HG03521 (cell line): Measurements from ENCODE around the gene PRPF6.

Experiments
- ATAC-seq: cut with Tn5 transposase; IDR thresholded peaks from one replicate; pipeline ENCODE4 v1.9.1; 2021; ENCODE audit warnings: mild to moderate bottlenecking, moderate library complexity; ENCODE audit not compliant: unreplicated experiment

The PRPF6 gene

DNA sequence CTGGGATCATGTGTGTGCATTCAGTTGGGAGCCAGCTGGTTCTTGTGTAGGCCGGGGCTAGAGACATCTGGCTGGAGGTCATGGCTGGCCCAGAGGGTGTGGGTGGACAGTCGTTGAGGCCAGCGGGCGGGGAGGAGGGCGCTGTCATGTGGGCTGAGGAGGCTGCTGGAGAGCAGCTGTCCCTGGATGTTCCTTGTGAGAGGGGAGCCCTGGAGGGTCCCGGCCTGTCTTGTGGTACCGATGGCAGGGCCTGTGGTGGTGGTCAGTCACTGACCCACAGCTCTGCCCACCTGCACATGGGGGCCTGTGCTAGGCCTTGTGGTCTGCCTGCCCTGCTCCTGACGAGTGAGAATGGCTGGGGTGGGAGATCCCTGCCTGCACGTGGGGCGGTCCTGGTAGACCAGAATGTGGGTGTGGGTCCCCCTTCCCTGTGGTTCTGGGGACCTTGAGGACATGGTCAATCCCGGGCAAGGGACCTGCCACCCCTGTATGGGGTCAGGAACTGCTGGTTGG, 53.1 kb downstream of the PRPF6 start:
- no peak for ATAC-seq

DNA sequence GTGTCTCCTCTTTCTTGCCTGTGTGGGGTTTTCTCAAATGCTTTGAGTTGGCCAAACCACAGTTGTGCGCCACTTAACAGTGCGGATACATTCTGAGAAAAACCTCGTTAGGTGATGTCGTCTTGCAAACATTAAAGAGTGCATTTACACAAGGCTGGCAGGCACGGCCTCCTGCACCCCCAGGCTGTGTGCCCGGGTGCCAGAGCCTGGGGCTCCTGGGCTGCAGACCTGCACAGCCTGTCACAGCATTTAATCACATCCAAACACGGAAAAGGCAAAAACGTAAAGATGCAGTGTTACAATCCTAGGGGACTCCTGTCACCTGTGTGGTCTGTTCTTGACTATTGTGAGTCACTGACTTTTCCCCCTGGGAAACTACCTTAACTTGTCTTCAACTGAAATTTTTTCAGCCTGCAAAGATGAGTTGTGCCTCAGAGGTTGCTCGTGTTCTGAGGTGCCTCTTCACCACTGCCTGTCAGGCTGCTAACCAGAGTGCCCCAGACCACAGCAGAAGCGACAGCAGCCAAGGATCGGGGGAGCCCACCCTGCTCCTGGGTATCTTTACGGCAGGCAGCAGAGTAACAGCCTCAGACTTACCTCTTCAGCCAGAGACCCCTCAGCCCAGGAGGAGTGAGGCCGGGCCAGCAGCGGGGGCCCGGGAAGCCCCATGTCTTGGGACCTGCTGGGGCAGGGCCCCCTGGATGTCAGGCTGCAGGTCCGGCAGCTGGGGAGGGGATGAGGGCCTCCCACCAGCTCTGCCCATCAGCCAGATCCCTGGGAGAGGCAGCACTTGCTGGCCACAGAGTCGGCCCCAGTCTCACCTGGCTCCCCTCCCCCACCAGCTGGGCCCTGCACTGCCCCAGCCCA, 54.4 kb downstream of the PRPF6 start:
- ATAC-seq: no peak

DNA sequence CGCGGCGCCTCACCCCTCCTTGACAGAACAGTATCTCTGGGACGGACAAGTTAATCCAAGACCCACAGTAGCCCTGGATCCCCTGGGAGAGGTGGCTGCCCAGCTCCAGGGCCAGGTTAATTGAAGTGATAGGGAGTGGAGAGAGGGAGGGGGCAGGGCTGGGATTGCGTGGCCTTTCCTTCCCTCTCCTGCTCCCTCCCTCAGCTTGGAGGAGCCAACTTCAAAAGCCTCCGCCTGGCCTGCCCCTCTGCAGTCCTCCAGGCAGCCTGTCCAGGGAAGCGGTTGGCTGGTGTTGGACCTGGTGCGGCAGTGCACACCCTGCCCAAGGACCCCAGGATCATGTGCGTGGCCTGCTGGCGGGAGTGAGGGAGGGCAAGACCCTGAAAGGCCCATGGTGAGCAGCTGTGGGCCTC, 55.0 kb downstream of the PRPF6 start, which contains the start of gene C20orf204:
TSS of gene C20orf204 (plus strand) at position 250 of the 413 bp plus-strand sequence. CDS start at position 392, 142 bp downstream.
- no peak for ATAC-seq

DNA sequence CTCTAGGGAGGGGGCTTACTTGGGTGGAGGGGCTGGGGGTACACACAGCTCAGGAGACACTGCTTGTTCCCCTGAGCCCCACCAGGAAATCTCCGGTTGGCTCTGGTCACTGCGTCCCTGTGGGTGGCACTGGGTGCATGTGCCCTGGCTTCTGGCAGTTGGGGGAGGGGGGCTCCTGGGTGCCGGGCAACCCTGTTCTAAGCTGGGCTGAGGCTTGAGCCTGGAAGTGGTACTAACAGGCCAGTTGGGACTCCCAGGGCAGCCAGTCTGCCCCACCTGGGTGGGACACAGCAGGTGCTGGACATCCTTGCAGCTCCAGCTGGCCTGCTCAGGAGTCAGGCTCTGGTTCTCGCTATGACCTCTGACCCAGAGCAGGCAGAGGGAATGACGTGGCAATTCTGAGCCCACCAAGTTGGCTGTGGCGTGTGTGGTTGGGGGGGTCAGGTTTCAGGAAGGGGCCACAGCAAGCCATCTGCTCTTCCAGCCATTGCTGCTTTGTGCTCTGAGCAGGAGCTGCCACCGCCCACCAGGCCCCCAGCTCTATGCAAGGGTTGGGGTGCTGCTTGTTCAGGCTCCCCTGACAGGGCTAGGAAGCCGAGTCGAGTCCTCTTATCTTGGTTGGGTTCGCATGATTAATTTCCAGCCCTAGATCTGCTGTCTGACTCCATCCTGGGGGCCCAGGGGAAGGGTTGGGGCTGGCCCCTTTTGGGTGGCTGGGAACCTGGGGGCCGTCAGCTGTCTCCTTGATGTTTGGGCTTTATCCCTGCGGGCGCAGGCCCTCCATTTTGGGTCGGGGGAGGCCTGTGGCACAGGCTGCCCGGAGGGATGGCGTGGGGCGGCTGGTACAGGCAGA, 55.6 kb downstream of the PRPF6 start:
- ATAC-seq: no peak

DNA sequence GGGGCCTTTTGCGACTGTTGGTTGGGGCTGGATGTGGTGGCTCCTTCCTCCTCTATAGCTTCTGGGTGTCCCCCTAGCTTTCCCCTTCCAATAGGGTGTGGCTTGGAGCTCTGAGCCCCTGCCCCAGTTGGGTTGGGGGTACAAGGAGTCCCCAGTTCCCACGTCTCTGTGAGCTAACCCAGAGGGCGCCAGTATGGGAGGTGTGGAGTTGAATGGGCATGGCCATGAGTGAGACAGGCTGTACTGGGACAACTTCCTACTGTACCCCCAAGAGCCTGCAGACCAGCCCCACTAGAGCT, 56.2 kb downstream of the PRPF6 start:
- ATAC-seq: no peak

DNA sequence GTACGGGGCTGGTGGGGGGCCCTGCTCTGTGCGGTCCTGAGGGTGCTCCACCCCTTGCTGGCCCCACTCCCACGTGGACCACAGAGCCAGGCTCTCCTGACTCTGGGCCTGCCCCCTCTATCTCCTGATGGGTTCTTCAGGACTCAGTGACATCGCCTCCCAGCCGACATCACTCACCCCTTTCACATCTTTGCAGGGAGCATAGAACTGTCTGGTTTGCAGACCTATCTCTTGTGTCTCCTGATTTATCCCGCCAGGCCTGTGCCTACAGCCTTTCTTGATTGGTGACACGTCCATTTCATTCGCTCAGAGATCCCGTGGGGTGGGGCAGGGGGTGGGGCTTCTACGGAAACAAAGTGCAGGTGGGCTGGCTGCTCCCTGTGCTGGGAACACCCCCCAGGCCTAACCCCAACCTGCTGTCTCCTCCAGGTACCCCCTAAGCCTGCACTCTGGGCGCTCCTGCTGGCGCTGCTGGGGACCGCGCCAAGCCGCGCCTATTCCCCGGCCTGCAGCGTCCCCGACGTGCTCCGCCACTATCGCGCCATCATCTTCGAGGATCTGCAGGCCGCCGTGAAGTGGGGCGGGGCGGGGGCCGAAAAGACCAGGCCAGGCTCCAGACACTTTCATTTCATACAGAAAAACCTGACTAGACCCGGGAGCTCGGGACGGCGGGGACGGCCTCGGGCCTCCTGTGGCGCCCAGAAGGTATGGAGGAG, 56.7 kb downstream of the PRPF6 start:
- no peak for ATAC-seq

DNA sequence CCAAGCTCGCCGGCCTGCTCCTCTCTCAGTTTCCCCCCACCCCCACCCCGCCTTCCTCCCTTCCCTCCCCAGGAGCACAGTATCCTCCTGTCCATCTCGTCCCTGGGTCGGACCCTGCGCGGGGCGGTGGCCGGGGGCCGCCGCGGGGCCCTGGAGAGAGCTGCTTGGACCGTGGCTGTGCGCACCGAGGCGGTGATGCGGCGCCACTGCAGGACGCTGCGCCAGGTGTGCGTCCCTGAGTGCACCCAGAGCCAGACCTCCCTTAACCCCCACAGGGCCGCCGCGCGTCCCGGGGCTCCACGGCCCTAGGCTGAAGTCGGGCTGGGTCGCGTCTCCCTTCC, 57.3 kb downstream of the PRPF6 start:
- peak; percentile 29 for ATAC-seq

DNA sequence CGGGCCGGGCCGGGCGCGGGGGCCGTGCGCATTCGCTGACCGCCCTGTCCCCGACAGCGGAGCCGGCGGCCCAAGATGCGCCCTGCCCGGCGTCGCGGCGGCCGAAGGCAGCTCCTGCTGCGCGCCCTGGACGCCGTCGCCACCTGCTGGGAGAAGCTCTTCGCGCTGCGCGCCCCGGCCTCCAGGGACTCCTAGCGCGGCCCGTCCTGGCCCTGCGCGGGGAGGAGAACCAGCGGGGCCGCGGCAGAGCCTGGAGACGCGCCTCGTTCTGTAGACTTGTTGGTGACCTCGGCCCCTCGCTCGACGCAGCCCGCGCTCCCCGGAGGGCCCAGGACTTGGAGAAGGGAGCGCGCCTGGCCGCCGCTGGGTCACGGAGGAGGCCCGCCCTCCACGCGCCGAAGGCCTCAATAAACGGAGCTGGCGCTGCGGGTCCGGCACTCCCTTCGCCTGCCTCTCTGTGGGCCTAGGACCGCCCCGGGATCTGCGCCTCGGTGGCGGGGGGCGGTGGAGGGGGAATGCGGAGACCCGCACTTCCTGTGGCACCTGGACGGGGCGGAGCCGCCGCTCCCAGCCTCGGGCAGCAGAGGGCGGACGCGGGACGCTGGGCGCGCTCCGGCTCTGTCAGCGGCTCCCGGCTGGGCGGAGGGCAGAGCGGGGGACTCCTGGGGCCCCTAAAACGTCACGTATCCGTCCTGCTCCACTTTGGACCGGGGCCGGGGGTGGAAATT, 57.8 kb downstream of the PRPF6 start:
- peak; percentile 52 for ATAC-seq

DNA sequence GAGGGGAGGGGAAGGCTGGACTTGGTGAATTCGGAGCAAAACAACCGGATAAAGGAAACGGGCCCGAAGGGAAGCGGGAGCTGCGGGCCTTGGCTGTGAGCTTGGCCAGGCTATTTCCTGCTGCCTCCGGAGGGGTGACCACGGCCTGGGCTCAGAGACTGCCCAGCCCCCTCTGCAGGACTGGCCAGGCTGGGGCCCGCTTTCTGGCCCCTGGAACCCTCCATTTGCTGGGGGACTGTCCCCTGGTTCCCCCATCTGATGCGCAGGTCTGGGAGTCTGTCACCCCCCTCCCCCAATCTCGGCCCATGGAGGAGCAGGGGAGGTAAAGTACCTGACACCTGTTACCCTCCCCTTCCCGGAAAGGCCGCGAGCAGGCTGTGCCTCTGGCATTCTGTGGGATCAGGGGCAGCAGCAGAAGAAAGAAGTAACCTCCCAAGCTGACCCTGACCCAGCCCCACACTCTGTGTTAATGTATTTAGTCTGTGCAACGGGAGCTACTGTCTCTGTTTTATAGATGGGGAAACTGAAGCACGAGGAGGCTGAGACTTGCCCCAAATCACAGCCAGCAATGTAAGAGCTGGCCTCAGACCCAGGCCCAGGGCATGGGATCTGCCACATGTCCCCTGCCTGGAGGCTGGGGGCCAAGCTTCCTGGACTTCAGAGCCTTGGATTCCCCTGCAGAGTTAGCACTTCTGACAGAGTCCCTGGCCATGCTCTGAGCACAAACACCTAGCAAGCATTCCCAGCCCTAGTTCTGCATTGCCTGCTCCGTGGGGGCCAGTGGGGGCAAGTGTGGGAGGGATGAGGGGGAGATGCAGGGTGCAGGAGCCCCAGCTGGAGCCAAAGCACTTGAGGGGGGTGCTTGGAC, 58.6 kb downstream of the PRPF6 start:
- no peak for ATAC-seq

DNA sequence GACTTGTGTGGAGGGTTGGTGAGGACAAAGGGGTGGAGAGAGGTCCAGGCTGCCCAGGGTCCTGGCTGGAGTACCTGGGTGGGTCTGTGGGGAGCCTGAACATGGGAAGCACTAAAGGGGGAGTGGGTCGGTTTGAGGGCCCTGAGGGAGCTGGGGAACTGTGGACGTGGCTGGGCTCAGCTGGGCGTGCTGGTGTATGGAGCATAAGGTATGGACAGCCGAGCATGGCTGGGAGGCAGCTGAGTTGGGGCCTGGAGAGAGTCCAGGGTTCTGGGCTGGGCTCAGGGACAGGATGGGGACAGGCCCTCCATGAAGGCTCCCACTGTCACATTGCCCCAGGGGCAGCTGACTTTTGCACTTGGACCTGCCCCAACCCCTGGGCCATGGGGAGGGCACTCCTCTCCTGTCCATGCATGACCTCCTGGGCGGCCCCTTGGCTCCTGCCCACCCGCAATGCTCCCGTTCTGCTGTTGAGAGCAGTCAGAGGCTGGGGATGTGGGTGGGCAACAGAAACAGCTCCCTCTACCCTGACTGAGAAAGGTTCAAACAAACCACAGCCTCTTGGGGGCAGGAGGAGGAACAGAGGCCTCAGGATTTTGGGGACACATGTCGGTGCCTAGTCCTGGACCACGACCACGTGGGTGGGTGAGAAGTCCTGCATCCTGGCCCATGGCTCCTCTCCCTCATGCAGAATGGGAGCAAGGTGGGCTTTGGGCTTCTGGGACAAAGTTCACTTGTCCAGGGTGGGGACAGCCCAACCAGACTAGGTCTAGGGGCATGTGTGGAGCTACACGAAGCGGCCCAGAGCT, 59.5 kb downstream of the PRPF6 start:
- no peak for ATAC-seq

DNA sequence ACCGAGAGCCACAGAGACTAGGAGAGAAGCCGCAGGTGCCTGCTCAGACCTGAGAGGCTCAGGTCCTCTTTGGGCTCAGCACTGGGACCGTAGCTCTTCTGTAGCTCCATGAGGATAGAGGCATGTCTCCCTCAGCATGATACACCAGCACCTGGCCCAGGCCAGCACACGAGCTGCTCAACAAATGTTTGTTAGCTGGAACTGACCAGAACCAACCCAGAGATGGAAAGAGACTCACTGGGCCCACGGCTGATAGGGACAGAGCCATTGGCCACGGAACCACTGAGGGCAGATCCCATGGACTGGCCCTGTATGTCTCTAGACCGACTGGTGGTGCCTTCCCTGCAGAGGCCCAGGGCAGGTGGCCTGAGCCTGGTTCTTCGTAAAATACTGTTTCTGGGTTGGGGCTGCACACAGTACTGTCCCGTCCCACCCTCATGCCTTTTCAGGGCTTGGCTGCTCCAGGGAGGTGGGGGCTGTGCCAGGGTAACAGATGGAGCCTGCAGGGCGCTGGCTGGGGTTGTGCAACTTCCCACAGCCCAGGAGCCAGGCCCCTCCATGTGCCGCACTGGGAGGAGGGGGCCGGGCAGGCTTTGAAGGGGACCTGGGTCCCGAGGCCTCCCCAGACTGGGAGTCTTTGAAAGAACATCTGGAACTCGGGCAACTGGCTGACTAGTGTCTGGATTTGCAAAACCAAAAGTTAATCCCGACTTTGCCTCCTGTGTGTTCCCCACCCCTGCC, 60.3 kb downstream of the PRPF6 start:
- no peak for ATAC-seq

DNA sequence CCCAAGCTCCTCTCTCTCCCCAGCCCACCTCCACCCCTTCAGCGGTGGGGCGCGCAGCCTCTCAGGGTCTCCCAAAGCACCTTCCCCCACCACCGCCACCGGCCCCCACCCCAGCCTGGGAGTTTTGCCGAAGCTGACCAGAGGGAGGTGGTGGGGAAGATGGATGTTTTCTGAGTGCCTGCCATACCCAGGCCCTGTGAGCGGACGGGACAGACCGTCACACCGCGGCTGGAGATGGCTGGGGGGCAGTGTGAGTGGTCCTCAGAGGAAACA, 60.8 kb downstream of the PRPF6 start:
- no peak for ATAC-seq

DNA sequence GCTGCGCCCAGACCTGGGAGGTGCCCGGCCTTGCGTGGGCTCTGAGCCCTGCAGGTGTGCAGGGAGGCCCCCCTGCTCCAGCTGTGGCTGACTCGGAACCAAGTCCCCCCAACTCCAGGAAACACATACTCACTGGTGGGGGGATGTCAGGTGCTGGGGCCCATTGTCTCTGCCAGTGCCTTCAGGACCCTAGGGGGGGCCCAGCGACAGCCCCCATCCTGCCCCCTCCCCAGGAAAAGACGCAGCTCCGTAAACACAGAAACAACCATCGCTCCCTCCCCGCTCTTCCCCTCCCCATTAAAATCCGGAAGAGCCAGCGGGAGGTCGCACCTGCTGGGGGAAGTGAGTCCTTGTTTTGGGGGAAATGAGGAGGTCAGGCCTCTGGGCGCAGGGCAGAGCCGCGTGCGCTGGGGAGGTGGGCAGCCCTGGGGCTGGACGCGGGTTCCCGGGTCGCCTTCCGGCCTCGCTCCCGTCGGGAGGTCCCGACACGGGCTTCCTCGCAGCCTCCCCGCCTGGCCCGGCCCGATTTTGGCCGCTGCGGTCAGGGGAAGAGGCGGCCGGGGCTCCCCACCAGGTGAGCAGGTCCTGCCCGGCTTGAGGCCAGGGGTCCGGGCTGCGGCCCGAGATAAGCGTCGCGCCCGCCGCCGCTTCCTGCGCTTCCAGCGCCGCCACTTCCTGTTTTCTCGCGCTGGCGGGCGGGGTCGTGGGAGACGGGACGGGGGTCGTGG, 61.3 kb downstream of the PRPF6 start:
- ATAC-seq: no peak

DNA sequence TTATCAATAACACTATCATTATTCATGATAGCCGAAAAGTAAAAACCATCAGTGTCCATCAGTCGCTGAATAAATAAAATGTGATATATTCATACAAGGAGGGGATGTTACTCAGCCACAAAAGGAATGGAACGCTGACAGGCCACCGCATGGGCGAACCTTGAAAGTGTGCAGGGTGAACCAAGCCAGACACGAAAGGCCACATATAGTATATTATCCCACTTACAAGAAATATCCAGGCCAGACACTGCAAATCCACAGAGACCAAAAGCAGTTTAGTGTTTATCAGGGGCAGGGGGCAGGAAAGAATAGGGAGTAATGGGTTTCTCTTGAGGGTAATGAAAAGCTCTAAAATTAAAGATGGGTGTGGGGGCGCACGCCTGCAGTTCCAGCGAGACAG, 62.8 kb downstream of the PRPF6 start:
- ATAC-seq: no peak

DNA sequence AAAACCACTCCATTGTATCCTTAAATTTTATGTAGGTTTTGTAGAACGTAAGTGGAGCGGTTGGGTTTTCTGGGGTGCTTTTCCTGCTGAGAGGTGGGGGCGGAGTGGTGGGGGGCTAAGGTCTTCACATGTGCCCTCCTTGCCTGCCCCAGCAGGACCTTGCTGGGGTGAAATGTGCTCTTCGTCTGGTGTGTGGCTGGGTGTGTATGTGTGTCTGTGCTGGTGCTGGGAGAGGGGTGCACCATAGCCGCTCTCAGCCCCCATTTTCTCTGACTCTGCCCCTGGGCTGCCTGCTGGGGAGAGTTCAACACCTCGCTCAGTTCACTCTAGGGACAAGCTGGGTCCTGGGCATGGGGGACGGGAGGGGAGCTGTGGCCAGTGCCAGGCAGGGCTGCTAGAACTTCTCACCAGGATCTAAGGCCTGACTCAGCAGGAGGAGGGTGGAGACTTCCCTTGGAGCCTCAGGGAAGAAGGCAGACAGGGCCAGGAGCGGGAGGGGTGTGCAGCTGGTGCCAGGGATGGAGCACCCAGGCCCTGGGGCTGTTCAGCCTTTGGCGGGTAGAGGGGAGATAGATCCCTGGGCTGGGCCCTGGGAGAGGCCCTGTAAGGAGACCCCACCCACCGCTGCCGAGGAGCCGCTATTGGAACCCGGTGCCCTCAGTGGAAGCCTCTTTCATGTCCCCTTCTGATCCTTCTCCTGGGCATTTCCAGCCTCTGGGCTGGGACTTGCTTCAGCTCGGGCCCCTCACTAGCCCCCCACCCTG, 63.7 kb downstream of the PRPF6 start:
- ATAC-seq: no peak

DNA sequence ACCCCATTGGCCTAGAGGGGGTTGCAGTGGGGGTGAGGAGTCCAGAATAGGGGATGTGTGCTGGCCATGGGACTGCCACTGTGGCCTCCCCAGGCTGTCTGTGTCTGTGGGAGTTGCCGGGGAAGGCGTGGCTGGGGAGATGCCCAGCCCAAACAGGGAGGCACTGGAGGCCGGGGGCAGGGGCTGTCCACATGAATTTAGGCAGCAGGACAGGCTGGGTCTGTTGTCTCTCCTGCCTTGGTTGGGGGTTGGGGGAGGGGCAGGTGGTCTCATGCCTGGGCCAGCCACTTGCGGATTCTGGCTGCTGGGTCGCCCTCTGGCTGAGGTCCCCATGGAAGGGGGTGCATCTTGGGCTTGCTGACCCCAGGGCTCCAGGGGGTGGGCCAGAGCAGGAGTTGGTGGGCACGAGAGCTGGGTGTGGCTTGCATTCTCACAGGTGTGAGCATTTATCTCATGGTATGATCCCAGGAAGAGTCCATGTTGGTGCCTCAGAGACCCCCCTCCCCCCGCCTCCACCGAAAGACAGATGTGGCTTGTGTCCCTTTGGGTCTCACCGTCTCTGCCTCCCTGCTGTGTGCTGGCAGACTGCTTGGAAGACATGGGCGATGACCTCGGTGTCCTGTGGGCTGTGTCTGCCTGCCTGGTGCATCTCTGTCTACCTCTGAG, 64.5 kb downstream of the PRPF6 start:
- no peak for ATAC-seq

DNA sequence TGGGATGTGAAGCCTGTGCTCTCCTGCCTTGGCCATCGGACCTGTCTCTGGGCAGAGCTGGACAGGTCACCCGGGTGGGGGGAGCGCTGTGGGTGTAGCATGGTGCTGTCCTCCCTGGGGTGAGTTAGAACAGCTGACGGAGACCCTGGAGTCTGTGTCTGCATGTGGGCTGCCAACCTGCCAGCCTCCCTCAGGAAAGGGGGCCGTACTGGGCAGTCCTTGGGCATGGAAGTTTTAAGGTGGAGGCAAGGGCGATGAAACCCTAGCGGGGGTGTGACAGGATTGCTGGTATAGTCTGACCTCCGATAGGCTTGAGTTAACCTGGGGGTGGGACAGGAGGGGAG, 66.1 kb downstream of the PRPF6 start:
- ATAC-seq: no peak
